Parietal lobe (tissue), 1 donor: ENCODE measurements around the gene HPN. TPM values are rescaled to one million over a fixed set of nuclear protein-coding genes. Genes with fewer than 3 reads are reported as not detected.

ENCODE experiments used
- total RNA-seq: library from RNA; depleted of rRNA; stranded (reverse); fragments of >200 nt; gene quantifications from one replicate; pipeline ENCODE4 v1.2.3, GENCODE V29; 2014

Gene HPN
- total RNA-seq: not detected

DNA sequence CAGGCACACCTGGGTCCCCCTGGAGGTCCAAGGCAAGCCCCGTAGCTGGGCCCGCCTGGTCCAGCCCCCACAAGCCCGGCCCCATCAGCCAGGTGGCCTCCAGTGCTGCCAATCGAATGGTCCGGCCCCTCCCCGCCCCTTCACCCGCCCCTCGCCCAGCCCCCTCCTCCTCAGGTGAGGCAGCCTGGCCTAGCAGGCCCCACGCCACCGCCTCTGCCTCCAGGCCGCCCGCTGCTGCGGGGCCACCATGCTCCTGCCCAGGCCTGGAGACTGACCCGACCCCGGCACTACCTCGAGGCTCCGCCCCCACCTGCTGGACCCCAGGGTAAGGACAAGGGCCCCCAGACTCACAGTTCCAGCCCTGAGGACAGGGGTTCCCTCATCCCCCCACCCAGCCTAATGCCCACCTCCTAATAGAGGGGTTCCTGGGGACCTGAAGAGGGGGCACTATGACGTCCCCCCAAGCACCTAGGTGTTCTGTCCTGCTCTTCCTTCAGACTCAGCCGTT is at the start of gene HPN:
Gene HPN, plus strand, starts transcription at position 174 of the 508 bp plus-strand sequence. CDS start 786 bp downstream, outside the sequence.

DNA sequence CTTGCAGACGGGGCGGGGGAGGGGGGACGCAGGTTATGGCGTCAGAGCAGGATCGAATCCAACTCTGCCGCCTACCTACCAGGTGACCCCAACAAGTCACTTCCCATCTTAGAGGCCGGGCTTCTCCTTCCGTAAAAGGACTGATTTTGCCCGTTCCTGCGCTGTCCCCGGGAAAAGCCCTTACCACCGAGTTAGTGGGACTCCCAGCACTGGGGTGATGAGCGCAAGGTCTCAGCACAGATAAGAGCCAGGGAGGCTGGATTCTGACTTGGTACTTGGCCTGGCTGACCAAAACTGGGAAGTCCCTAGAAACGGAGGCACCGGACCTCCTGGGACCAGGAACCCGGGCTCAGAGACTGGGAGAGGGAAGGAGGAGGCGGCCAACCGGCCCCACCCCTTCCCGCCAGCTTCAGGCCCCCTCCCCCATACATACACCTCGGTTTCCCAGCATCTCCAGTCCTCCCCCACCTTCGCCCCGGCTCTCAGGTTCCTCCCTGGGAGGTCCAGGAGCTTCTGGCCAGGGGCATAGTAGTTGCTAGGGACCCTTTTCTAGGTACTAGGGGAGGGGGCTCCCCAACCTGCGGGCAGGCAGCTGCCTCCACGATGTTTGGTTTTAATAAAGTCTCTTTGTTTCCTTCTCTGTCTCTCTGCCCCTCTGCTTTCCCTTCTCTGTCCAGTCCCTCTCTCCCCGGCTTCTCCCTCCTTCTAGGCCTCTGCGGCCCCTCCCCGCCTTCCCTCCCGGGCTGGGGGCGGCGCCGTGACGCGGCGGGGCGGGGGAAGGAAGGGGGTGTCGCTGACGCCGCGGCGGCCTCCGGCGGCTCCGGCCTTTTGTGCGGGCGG is 41.8 kb upstream of the HPN start, which contains the start of gene GRAMD1A:
Gene GRAMD1A, plus strand, starts transcription at position 826 of the 840 bp plus-strand sequence. CDS start 156 bp downstream, outside the sequence.

DNA sequence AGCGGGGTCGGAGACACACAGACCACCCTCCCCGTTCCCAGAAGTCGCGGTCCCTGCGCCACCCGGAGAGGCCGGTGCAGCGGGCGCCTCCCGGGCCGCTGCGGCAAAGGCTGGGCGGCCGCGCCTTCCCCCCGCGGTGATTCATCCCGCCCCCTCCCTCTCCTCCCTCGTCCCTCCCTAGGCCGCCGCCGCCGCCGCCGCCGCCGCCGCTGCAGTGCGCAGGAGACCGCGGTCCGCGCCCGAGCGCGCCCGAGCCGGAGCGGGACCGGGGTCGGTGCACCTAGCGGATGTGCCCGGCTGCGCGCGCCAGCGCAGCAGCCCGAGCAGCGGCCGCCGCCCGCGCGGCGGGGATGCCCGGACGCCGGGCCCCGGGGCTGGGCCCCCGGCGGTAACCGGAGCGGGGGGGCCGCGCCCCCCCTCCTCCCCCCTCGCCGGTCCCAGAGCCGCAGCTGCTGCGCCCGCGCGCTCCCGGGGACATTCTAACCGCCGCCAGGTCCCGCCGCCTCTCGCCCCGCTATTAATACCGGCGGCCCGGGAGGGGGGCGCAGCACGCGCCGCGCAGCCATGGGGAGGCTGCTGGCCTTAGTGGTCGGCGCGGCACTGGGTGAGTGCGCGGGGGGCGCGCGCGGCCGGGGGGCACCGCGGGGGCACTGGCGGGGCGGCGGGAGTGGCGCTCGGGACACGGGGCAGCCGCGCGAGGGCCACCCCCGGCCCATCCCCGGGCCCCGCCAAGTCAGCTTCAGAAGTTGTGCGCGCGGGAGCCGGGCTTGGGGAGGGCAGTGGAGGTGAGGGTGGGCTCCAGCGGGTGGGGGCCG is 11.1 kb upstream of the HPN start, which contains the start of gene SCN1B:
Gene SCN1B, plus strand, starts transcription at position 214 of the 815 bp plus-strand sequence. Its CDS starts 351 bp downstream, at position 565.

DNA sequence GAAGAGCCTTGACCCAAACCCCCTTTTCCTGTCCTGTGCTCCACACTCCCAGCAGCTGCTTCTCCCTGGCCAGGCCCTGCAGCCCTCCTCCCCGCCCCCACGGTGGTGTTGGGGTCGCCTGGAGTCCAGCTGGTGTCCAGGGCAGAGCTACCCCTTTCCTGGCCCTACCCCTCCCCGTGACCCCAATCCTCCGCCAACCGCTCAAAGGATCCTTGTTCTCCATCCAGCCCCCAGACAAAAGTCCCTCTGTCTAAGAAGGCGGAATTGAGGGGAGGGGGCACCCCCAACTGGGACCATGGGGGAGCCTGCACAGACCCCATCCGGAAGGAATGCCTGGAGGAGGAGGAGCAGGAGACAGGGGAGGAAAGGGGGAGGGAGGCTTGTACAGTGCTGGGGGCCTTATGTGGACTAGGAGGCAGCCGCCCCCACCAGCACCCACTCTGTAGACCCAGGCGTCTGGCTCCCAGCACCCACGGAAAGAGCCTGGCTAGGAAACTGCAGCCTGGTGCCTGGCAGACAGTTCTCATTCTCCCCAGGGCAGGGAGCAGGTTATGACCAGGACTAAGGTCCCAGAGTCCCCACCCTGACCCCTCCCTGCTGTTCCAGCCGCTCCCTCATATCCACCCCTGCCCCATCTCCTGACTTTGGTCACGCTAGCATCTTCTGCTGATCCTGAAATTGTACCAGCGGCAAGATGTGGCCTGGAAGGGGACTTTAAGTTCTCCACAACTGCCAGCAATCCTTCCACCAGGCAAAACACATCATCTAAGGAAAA is 73.8 kb downstream of the HPN start, which contains the start of gene FXYD3:
Gene FXYD3, plus strand, starts transcription at position 647 of the 775 bp plus-strand sequence. CDS start 3,554 bp downstream, outside the sequence.

Other genes starting within 250 kb of the HPN start
- gene ZNF30, start 114.8 kb upstream of the HPN start, total RNA-seq: 9.7 TPM
- gene ZNF792, start 77.5 kb upstream of the HPN start, total RNA-seq: 29.1 TPM
- gene GRAMD1A, start 41.4 kb upstream of the HPN start, total RNA-seq: 80.8 TPM
- gene SCN1B, start 11.3 kb upstream of the HPN start, total RNA-seq: 1.6 TPM
- not detected for gene FXYD3, start 74.1 kb downstream of the HPN start, total RNA-seq
- 11.3 TPM for gene LGI4, start 93.3 kb downstream of the HPN start, total RNA-seq
- gene FXYD1, start 97.1 kb downstream of the HPN start, total RNA-seq: not detected
- 26.6 TPM for gene FXYD7, start 101.5 kb downstream of the HPN start, total RNA-seq
- gene FXYD5, start 113.0 kb downstream of the HPN start, total RNA-seq: not detected
- not detected for gene FAM187B, start 187.0 kb downstream of the HPN start, total RNA-seq
- 3.1 TPM for gene LSR, start 207.3 kb downstream of the HPN start, total RNA-seq
- 61.0 TPM for gene USF2, start 227.2 kb downstream of the HPN start, total RNA-seq
- gene HAMP, start 240.8 kb downstream of the HPN start, total RNA-seq: not detected